Stimulated activated CD4-positive, alpha-beta T cell treated with anti-CD3 and anti-CD28 coated beads, TNF-alpha, amount 100 ng/mL, for 24 hours (primary cell): ENCODE results near the gene OTOGL.
"Not testable (repeated sequence)": the region's sequence is repeated elsewhere in the genome, so short reads cannot be mapped to it uniquely, and the experiment has no call there.

Experiments
- DNase-seq, 3 experiments: peaks; one replicate each; pipeline ENCODE4 v3.0.0-alpha.2; 2020; ENCODE audit warnings: low read depth in 3 of 3

The OTOGL gene

GRCh38 chr12:80273144-80273543 is 173.8 kb downstream of the OTOGL start:
- DNase-seq, result no peak

- no peak for DNase-seq
These were observed 178.4 kb downstream of the OTOGL start for GRCh38 chr12:80277732-80278131.

- no peak for DNase-seq
These were observed 182.9 kb downstream of the OTOGL start for GRCh38 chr12:80282226-80282625.

- DNase-seq, result no peak
These were observed 183.4 kb downstream of the OTOGL start for GRCh38 chr12:80282761-80283160.

GRCh38 chr12:80291108-80291754 is 191.9 kb downstream of the OTOGL start:
- no peak for DNase-seq

- DNase-seq, result no peak
These were observed 194.0 kb downstream of the OTOGL start for GRCh38 chr12:80293347-80293746.

- no peak for DNase-seq
These were observed 194.4 kb downstream of the OTOGL start for GRCh38 chr12:80293759-80294158.

- DNase-seq, result no peak
These were observed 199.9 kb downstream of the OTOGL start for GRCh38 chr12:80299219-80299618.

GRCh38 chr12:80299976-80300375 is 200.6 kb downstream of the OTOGL start:
- no peak for DNase-seq

GRCh38 chr12:80307436-80307835 is 208.1 kb downstream of the OTOGL start:
- DNase-seq, result not testable (repeated sequence)

GRCh38 chr12:80313209-80313608 is 213.9 kb downstream of the OTOGL start:
- DNase-seq, result no peak

- no peak for DNase-seq
These were observed 215.4 kb downstream of the OTOGL start for GRCh38 chr12:80314741-80315140.

GRCh38 chr12:80316222-80316621 is 216.9 kb downstream of the OTOGL start:
- DNase-seq, result no peak

- no peak for DNase-seq
These were observed 218.0 kb downstream of the OTOGL start for GRCh38 chr12:80317307-80317706.

GRCh38 chr12:80317899-80318298 is 218.6 kb downstream of the OTOGL start:
- no peak for DNase-seq

- DNase-seq, result no peak
These were observed 220.9 kb downstream of the OTOGL start for GRCh38 chr12:80320121-80320678.

GRCh38 chr12:80321653-80322052 is 222.3 kb downstream of the OTOGL start:
- DNase-seq, result no peak

GRCh38 chr12:80325167-80325959 is 226.0 kb downstream of the OTOGL start:
- no peak for DNase-seq

GRCh38 chr12:80332827-80333226 is 233.5 kb downstream of the OTOGL start:
- no peak for DNase-seq

- no peak for DNase-seq
These were observed 253.1 kb downstream of the OTOGL start for GRCh38 chr12:80352474-80352873.

GRCh38 chr12:80353254-80353653 is 253.9 kb downstream of the OTOGL start:
- no peak for DNase-seq

GRCh38 chr12:80356097-80356496 is 256.8 kb downstream of the OTOGL start:
- no peak for DNase-seq

- DNase-seq, result no peak
These were observed 260.4 kb downstream of the OTOGL start for GRCh38 chr12:80359703-80360102.
